ENCODE results near the gene FOXP1.
A peak's percentile ranks its signal among the peaks of the same experiment; 100 is the strongest.
"Not testable (repeated sequence)": the region's sequence is repeated elsewhere in the genome, so short reads cannot be mapped to it uniquely, and the experiment has no call there.

FOXP1 gene

DNA sequence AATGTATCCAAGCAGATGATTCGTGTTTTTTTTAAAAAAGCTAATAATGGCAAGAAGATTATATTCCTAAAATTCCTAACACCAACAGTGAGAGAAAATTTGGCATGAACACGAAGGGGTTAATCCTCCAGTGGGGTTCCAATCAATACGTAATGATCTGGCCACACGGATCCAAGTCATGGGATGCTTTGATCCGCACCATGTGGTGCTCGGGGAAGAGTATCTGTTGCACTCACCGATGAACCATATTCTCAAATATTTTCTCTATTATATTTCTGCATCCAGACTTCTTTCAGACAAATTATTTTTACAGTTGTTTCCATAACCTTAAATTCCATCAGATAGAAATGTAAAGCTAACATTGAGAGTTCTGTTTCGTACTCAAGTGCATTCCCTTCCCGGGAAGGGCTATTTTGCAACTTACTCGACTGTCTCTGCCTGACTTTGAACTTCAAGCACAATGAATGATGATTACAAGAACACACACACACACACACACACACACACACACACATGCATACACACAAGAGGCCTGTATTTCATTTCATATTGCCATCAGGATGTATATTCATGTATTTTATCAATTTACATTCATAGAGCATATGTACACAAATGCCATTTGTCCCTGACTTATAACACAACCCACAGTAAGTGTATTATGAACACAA is 567.2 kb downstream of the FOXP1 start:
- H3K36me3 ChIP-seq (ENCODE audit: control insufficient read depth, insufficient read depth, low read length), result no peaks in the 10 kb centered on the region
- TF ChIP-seq CTCF (IDR thresholded peaks at IDR 0.05; ENCODE audit: insufficient read depth, low read length, poor library complexity, severe bottlenecking), result no peak
- H3K27me3 ChIP-seq (replicated peaks; ENCODE audit: control insufficient read depth, insufficient read depth, low read length), result no peaks in the 10 kb centered on the region
- DNase-seq (ENCODE audit: extremely low read depth, insufficient read length), result no peak
- no peak overlapping the region for H3K4me3 ChIP-seq (replicated peaks; ENCODE audit: low read depth, low read length)

GRCh38 chr3:71014616-71015015 is 568.9 kb downstream of the FOXP1 start:
- H3K36me3 ChIP-seq (ENCODE audit: control insufficient read depth, insufficient read depth, low read length); H3K4me3 ChIP-seq (replicated peaks; ENCODE audit: low read depth, low read length); DNase-seq (ENCODE audit: extremely low read depth, insufficient read length); H3K27me3 ChIP-seq (replicated peaks; ENCODE audit: control insufficient read depth, insufficient read depth, low read length): not testable (repeated sequence)

DNA sequence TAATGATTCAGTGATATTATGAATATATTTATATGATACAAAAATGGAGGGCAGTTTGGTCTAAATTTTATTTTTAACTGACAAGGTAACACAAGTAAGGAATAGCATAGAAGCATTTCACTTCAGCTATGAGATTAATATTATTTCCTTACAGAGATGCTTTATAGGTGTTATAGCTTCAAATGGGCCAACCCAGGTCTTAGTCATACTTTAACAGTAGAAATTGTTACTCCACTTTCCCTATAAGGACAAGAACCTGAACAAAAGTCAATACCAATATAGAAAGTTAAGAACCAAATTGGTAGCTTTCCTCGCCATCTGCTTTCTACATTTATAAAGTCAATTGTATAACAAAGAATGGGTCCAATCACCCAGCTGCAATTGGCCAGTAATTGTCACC is 570.6 kb downstream of the FOXP1 start:
- H3K4me3 ChIP-seq (replicated peaks; ENCODE audit: low read depth, low read length), result no peak overlapping the region
- no peaks in the 10 kb centered on the region for H3K36me3 ChIP-seq (ENCODE audit: control insufficient read depth, insufficient read depth, low read length)
- H3K27me3 ChIP-seq (replicated peaks; ENCODE audit: control insufficient read depth, insufficient read depth, low read length), result no peaks in the 10 kb centered on the region
- no peak for DNase-seq (ENCODE audit: extremely low read depth, insufficient read length)
- TF ChIP-seq CTCF (IDR thresholded peaks at IDR 0.05; ENCODE audit: insufficient read depth, low read length, poor library complexity, severe bottlenecking), result no peak

DNA sequence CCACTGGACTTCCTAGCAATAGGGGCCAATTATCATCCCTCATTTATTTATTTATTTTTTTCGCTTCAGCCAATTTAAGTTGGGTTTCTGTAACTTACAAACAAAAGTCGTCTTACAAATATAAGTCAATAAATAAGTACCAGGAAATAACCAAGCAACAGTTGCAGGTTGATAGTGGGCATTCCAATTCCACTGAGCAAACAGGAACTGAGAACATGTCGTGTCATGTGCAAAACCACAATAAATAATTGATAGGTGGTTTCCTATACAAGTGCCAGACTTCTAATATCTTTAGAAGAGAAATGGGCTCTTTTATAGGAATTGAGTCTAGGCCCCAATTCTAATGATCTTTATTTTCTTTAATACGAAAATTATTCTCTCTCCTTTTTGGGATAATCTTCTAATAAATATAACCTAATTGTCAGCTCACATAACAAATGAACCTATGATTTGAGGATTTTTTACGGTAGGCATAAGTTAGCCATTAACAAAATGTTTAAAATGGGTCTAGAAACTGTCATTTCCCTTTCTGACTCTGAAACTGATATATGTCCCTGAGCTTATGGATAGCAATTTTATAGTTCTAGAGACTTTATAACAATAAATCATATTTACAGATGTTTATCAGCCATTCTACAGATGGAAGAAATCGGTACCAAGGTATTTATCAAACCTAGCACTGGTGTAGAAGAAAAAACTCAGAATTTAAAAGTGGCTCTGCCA is 571.8 kb downstream of the FOXP1 start:
- TF ChIP-seq CTCF (IDR thresholded peaks at IDR 0.05; ENCODE audit: insufficient read depth, low read length, poor library complexity, severe bottlenecking), result no peak
- Histone ChIP-seq H3K36me3 (ENCODE audit: control insufficient read depth, insufficient read depth, low read length) (no peaks in the 10 kb centered on the region), H3K4me3 (replicated peaks; ENCODE audit: low read depth, low read length) (no peak overlapping the region), H3K27me3 (replicated peaks; ENCODE audit: control insufficient read depth, insufficient read depth, low read length) (no peaks in the 10 kb centered on the region)
- no peak for DNase-seq (ENCODE audit: extremely low read depth, insufficient read length)

DNA sequence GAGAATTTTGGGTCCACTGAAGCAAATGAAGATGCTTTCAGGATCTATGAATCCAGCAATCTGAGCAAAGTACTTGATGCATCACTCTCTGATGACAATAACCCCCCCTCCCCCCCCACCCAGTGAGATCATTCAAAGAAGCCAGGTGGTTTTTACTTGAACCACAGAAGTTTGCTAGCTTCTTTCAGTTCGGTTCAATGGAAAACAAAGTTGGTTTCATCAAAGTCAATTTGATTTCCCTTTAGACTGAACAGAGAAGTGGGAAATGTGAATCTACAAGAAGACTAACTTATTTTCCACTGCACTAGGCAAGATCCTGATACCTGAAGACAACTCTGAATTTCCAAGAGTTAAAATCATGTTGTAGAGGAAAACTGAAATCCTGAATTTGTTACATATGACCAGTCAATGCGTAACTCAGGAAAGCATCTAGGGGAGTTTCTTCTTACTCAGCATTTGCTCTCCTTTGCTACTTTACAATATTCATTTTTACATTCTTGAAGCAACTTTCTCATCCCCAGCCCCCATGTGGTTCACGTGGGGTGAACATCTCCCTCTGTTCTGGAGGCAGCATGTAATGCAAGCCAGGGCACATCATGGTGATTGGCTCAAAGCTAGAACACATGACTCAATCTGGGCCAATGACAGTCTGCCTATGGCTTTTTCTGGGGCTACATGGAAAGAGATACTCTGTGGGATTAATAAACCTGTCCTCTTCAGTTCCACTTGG is 572.6 kb downstream of the FOXP1 start:
- H3K27me3 ChIP-seq (replicated peaks; ENCODE audit: control insufficient read depth, insufficient read depth, low read length), result no peaks in the 10 kb centered on the region
- no peak for TF ChIP-seq CTCF (IDR thresholded peaks at IDR 0.05; ENCODE audit: insufficient read depth, low read length, poor library complexity, severe bottlenecking)
- no peaks in the 10 kb centered on the region for H3K36me3 ChIP-seq (ENCODE audit: control insufficient read depth, insufficient read depth, low read length)
- no peak overlapping the region for H3K4me3 ChIP-seq (replicated peaks; ENCODE audit: low read depth, low read length)
- peak; percentile 58 for DNase-seq (ENCODE audit: extremely low read depth, insufficient read length)

DNA sequence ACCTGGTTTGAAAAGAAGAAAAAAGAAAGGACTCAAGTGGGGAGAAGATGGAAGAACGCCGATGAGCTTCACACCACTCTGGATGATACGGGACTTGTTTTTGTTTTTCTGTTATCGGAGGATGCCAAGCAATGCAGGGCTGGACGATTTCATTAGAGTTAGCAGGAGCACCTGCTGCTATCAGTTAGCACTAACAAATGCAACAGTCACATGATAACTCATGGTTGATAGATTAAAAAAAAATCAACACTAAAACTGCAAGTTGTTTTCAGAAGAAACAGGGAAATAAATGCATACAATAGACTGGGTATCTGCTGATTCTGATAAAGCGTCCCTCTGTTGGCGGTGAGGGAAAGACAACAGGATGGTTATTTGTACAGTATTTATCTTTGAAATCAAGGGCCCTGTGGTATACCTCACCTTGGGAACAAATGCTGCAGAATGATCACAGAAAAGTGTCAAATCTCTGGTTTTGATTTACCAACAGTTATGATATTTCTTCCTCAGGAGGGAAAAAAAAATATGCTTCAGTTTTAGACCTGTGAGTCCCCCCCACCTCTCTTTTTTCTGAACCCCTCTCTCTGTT is 575.1 kb downstream of the FOXP1 start:
- no peak for TF ChIP-seq CTCF (IDR thresholded peaks at IDR 0.05; ENCODE audit: insufficient read depth, low read length, poor library complexity, severe bottlenecking)
- Histone ChIP-seq H3K36me3 (ENCODE audit: control insufficient read depth, insufficient read depth, low read length) (no peaks in the 10 kb centered on the region), H3K27me3 (replicated peaks; ENCODE audit: control insufficient read depth, insufficient read depth, low read length) (no peaks in the 10 kb centered on the region), H3K4me3 (replicated peaks; ENCODE audit: low read depth, low read length) (no peak overlapping the region)
- DNase-seq (ENCODE audit: extremely low read depth, insufficient read length), result no peak
